Neural progenitor cell (in vitro differentiated cells): ENCODE measurements around the gene GALP. TPM values are rescaled to one million over a fixed set of nuclear protein-coding genes. Genes with fewer than 3 reads are reported as not detected.

Experiments used
- DNase-seq: peaks from one replicate; pipeline ENCODE4 v3.0.0-alpha.2; 2016; ENCODE audit warnings: low spot score
- H2AFZ ChIP-seq: fragments of 200-600 bp; sonication (generic); replicated peaks from 2 replicates; pipeline ENCODE4 v1.6.1; 2016; ENCODE audit warnings: antibody characterized with exemption
- H3F3A ChIP-seq: fragments of 200-600 bp; sonication (generic); 2 replicates; pipeline ENCODE4 v1.6.1; 2016; ENCODE audit warnings: antibody characterized with exemption, low read depth
- H3K27ac ChIP-seq: fragments of 200-600 bp; sonication (generic); 2 replicates; pipeline ENCODE4 v1.5.1; 2016; ENCODE audit warnings: mild to moderate bottlenecking
- H3K27me3 ChIP-seq: fragments of 200-600 bp; sonication (generic); 2 replicates; pipeline ENCODE4 v1.6.1; 2016; ENCODE audit warnings: mild to moderate bottlenecking, moderate library complexity
- H3K36me3 ChIP-seq: fragments of 200-600 bp; sonication (generic); 2 replicates; pipeline ENCODE4 v1.5.1; 2016
- H3K4me1 ChIP-seq: fragments of 200-600 bp; sonication (generic); 2 replicates; pipeline ENCODE4 v1.6.1; 2016; ENCODE audit warnings: mixed run types
- H3K4me2 ChIP-seq: fragments of 200-600 bp; sonication (generic); 2 replicates; pipeline ENCODE4 v1.6.1; 2016
- H3K4me3 ChIP-seq: fragments of 200-600 bp; sonication (generic); 2 replicates; pipeline ENCODE4 v1.5.1; 2016
- H3K79me2 ChIP-seq: fragments of 200-600 bp; sonication (generic); 2 replicates; pipeline ENCODE4 v1.6.1; 2016; ENCODE audit warnings: low read depth
- H3K9ac ChIP-seq: fragments of 200-600 bp; sonication (generic); 2 replicates; pipeline ENCODE4 v1.6.1; 2016
- H3K9me3 ChIP-seq: fragments of 200-600 bp; sonication (generic); 2 replicates; pipeline ENCODE4 v1.5.1; 2016; ENCODE audit warnings: low read depth
- H4K20me1 ChIP-seq: fragments of 200-600 bp; sonication (generic); 2 replicates; pipeline ENCODE4 v1.6.1; 2016; ENCODE audit warnings: low read depth
- H3K27ac Mint-ChIP-seq: 3 replicates; pipeline ENCODE4 v1.8.0; 2021; ENCODE audit warnings: mixed read lengths
- H3K27me3 Mint-ChIP-seq: 2 replicates; pipeline ENCODE4 v1.8.0; 2022; ENCODE audit warnings: low read depth, mild to moderate bottlenecking, inconsistent platforms, moderate library complexity, mixed read lengths; ENCODE audit not compliant: insufficient read depth
- H3K36me3 Mint-ChIP-seq: 3 replicates; pipeline ENCODE4 v1.8.0; 2021; ENCODE audit warnings: mixed read lengths
- H3K4me1 Mint-ChIP-seq: 3 replicates; pipeline ENCODE4 v1.8.0; 2021; ENCODE audit warnings: mixed read lengths
- H3K4me3 Mint-ChIP-seq: 3 replicates; pipeline ENCODE4 v1.8.0; 2021; ENCODE audit warnings: mild to moderate bottlenecking, moderate library complexity, mixed read lengths
- H3K9me3 Mint-ChIP-seq: 3 replicates; pipeline ENCODE4 v1.8.0; 2020; ENCODE audit warnings: mixed read lengths
- CTCF ChIP-seq: fragments of 200-600 bp; sonication (generic); IDR thresholded peaks from 2 replicates; pipeline ENCODE4 v1.5.1; 2017; ENCODE audit warnings: antibody characterized with exemption, mild to moderate bottlenecking
- EZH2 ChIP-seq: fragments of 200-600 bp; sonication (generic); IDR thresholded peaks from 2 replicates; pipeline ENCODE4 v1.6.1; 2017; ENCODE audit warnings: antibody characterized with exemption, mild to moderate bottlenecking, moderate library complexity
- EZH2phosphoT487 ChIP-seq: fragments of 200-600 bp; sonication (generic); IDR thresholded peaks from 2 replicates; pipeline ENCODE4 v1.6.1; 2017; ENCODE audit warnings: antibody characterized with exemption
- total RNA-seq: library from RNA; depleted of rRNA; stranded (reverse); fragments of >200 nt; gene quantifications from 2 replicates; pipeline ENCODE4 v1.2.3, GENCODE V29; 2015; ENCODE audit warnings: low replicate concordance

Gene GALP
- total RNA-seq, 1 donor from 2014 or later, result 0.71 TPM

- Mint-ChIP-seq H3K36me3 (no peaks in the 10 kb centered on the region), H3K27ac (no peak overlapping the region), H3K27me3 (peaks cover 8% of the 10 kb centered on the region), H3K4me3 (no peak overlapping the region), H3K4me1 (no peaks in the 10 kb centered on the region), H3K9me3 (no peaks in the 10 kb centered on the region)
- no peak overlapping the region for H3K4me3 ChIP-seq
- H3K27me3 ChIP-seq, result no peaks in the 10 kb centered on the region
- no peaks in the 10 kb centered on the region for H3K9me3 ChIP-seq
- H3K27ac ChIP-seq, result no peak overlapping the region
- H3K79me2 ChIP-seq, result no peaks in the 10 kb centered on the region
- no peak overlapping the region for H2AFZ ChIP-seq
- no peaks in the 10 kb centered on the region for H3K36me3 ChIP-seq
- H3K4me1 ChIP-seq, result no peaks in the 10 kb centered on the region
- no peak for TF ChIP-seq EZH2phosphoT487
- no peak for TF ChIP-seq EZH2
- TF ChIP-seq CTCF, result peak; percentile 21
- H3K9ac ChIP-seq, result no peak overlapping the region
- no peak overlapping the region for H3K4me2 ChIP-seq
- H3F3A ChIP-seq, result no peaks in the 10 kb centered on the region
- no peaks in the 10 kb centered on the region for H4K20me1 ChIP-seq
- DNase-seq, result peak; percentile 8
Measured at GRCh38 chr19:56189785-56190184, 14.0 kb downstream of the GALP start.

GRCh38 chr19:56191115-56191514, 15.3 kb downstream of the GALP start:
- no peaks in the 10 kb centered on the region for H3K9me3 Mint-ChIP-seq
- Histone ChIP-seq H3K9me3 (no peaks in the 10 kb centered on the region), H3K79me2 (no peaks in the 10 kb centered on the region), H3K27me3 (no peaks in the 10 kb centered on the region), H3K27ac (no peak overlapping the region), H3F3A (no peaks in the 10 kb centered on the region), H3K4me2 (no peak overlapping the region), H3K9ac (no peak overlapping the region), H3K4me1 (no peaks in the 10 kb centered on the region), H3K4me3 (no peak overlapping the region), H2AFZ (no peak overlapping the region), H4K20me1 (no peaks in the 10 kb centered on the region), H3K36me3 (no peaks in the 10 kb centered on the region)
- H3K27me3 Mint-ChIP-seq, result peaks cover 9% of the 10 kb centered on the region
- H3K27ac Mint-ChIP-seq, result no peak overlapping the region
- no peaks in the 10 kb centered on the region for H3K4me1 Mint-ChIP-seq
- H3K36me3 Mint-ChIP-seq, result no peaks in the 10 kb centered on the region
- DNase-seq, result no peak
- H3K4me3 Mint-ChIP-seq, result no peak overlapping the region
- TF ChIP-seq CTCF (peak; percentile 24), EZH2phosphoT487 (no peak), EZH2 (no peak)

GRCh38 chr19:56191711-56192110, 15.9 kb downstream of the GALP start:
- Histone ChIP-seq H3K79me2 (no peaks in the 10 kb centered on the region), H3K27me3 (no peaks in the 10 kb centered on the region), H3K27ac (no peak overlapping the region), H3K9me3 (no peaks in the 10 kb centered on the region), H3K4me2 (no peak overlapping the region), H3F3A (no peaks in the 10 kb centered on the region), H3K4me1 (no peaks in the 10 kb centered on the region), H4K20me1 (no peaks in the 10 kb centered on the region), H3K9ac (no peak overlapping the region), H3K4me3 (no peak overlapping the region), H2AFZ (no peak overlapping the region), H3K36me3 (no peaks in the 10 kb centered on the region)
- no peaks in the 10 kb centered on the region for H3K4me1 Mint-ChIP-seq
- H3K36me3 Mint-ChIP-seq, result no peaks in the 10 kb centered on the region
- H3K4me3 Mint-ChIP-seq, result no peak overlapping the region
- TF ChIP-seq EZH2, result no peak
- TF ChIP-seq EZH2phosphoT487, result no peak
- TF ChIP-seq CTCF, result no peak
- DNase-seq, result no peak
- no peaks in the 10 kb centered on the region for H3K9me3 Mint-ChIP-seq
- H3K27ac Mint-ChIP-seq, result no peak overlapping the region
- H3K27me3 Mint-ChIP-seq, result peaks cover 10% of the 10 kb centered on the region
